HG02885 (cell line): ENCODE results near the gene C6orf52.

Source experiments
- ATAC-seq: cut with Tn5 transposase; IDR thresholded peaks from one replicate; pipeline ENCODE4 v1.9.1; 2021; ENCODE audit warnings: mild to moderate bottlenecking; ENCODE audit not compliant: unreplicated experiment, poor library complexity

Gene C6orf52

DNA sequence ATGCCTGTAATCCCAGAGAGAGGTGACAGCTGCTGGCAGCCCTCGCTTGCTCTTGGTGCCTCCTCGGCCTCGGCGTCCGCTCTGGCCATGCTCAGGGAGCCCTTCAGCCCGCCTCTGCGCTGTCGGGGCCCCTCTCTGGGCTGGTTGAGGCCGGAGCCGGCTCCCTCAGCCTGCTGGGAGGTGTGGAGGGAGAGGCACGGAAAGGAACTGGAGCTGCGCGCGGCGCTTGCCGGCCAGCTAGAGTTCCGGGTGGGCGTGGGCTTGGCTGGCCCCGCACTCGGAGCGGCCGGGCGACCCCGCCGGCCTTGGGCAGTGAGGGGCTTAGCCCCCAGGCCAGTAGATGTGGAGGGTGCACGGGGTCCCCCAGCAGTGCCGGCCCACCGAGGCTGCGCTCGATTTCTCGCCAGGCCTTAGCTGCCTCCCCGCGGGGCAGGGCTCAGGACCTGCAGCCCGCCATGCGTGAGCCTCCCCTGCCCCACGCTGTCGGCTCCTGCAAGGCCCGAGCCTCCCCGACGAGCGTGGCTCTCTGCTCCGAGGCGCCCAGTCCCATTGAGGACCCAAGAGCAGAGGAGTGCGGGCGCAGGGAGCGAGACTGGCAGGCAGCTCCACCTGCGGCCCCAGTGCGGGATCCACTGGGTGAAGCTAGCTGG, 34.6 kb downstream of the C6orf52 start:
- ATAC-seq, result no peak

DNA sequence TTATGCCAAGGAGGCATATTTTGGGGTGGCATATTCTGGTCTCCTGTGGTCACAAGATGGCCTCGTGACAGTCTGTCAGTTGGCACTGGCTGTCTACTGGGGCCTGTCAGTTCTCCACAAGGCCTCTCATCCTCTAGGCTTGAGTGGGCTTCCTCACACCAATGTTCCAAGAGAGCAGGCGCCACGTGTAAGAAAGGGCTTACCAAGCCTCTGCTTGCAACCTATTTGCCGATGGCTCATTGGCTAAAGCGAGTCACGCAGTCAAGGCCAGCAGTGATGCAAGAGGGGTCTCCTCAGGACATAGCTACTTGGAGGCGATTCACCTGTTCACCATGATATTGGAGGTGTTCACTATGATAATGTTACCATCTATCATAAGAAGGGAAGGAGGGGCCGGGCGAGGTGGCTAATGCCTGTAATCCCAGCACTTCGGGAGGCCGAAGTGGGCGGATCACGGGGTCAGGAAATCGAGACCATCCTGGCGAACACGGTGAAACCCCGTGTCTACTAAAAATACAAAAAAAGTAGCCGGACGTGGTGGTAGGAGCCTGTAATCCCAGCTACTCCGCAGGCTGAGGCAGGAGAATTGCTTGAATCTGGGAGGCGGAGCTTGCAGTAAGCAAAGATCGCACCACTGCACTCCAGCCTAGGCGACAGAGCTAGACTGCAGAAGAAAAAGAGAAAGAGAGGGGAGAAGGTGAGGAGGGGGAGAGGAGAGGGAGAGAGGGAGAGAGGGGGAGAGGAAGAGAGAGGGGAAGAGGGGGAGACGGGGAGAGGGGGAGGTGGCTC, 35.3 kb downstream of the C6orf52 start:
- no peak for ATAC-seq

DNA sequence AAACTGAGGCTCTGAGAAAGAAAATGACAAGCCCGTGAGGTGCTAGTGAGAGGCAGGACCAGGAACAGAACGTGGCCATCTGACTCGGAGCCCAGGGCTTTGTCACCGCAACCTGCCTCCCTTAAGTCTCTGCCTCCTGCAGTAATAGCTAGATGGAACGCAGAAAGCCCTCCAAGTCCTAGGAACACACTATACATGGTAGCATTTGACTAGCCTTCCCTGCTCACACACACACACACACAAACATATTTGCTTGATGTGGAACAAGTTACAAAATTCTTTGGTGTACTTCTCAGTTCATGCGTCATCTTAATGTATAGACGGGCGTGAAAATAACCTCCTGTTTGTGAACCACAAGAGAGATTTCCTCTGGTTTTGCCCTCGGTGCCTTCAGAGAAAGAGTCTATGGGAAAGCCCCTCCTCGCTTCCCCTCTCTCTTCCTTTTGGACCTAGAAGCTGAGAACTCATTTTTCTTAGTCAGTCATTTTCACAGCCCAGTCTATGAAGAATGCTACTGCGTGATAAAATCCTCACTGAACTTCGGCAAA, 38.8 kb downstream of the C6orf52 start:
- no peak for ATAC-seq

DNA sequence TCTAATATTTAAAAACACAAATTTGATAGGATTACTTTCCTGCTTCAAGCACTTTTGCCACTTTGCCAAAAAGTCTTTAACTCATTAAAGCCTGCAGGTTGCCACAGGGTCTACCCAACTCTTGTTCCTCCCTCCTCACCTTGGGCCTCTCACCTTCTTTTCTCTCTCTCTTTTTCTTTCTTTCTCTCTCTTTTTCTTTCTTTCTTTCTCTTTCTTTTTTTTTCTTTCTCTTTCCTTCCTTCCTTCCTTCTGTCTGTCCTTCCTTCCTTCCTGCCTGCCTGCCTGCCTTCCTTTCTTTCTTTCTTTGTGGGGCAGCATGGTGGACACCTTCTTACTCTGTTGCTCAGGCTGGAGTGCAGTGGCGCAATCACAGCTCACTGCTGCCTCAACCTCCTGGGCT, 50.2 kb downstream of the C6orf52 start:
- no peak for ATAC-seq

DNA sequence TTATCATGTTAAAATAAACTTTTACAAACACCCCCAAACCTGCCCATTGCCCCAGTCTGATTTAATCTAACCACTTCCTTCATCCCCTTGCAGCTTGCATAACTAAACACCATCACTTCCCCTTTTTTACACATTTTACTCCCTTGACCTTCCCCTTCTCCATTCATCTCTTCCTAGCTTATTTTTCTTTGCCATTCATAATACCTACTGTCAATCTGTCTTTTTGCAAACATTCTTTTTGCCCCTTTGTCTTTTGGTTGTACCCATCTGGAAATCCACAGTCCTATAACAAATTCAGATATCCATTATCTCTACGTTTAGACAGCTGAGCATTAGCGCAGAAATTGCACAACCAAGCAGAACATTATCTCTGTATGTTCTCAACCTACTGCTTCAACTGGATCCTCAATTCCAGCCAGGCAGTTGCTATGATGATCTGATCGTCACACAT, 51.2 kb downstream of the C6orf52 start:
- peak; percentile 90 for ATAC-seq

DNA sequence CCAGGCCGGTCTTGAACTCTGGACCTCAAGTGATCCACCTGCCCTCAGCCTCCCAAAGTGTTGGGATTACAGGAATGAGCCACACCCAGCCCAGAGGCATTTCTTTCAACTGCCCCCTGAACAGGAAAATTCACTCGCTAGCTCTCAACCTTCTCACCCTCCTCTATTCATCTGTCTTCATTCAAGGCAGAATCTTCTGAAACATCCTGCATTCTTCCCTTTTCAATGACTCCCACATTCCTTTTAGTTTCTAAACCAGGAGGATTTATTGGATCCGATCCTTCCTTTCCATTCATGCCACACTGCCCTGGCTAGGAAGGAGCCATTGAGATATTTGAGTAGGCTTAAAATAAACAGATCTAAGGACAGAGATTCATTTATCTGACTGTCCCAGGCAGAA, 52.9 kb downstream of the C6orf52 start:
- no peak for ATAC-seq

DNA sequence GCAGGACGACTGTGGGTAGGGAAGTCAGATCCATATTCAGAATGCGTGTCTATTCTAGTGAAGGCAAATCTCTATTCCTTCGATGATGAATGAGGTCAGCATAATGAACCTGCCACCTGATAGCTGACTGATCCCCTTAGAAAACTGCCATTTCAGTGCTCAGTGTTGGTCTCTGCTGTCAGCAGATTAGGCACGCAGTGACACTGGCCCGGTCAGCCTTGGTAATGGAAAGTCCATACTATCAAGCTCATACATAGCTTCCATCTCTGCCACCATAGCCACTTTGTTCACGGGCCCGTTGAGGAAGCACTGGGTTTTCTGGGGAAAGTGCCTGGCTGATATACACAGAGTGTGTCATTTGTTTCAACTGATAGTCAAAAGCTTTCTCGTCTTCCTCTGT, 54.0 kb downstream of the C6orf52 start:
- no peak for ATAC-seq

DNA sequence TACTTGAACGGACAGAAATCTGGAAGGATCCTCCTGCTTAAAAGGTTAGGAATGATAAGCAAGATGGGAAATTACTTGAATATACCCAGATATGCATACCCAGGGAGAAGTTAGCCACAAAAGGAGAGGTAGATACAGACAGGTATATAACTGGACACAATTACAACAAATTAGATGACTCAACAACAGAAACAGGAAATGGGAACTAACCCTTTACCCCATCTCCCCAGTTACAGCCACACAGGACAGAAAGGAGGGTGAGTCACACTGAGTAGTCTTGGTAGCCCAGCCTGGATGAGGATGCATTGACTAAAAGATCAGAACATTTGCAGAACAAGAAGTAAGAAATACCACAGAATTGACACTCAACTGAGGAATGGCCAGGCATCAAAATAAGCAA, 61.2 kb downstream of the C6orf52 start:
- ATAC-seq, result peak; percentile 97

DNA sequence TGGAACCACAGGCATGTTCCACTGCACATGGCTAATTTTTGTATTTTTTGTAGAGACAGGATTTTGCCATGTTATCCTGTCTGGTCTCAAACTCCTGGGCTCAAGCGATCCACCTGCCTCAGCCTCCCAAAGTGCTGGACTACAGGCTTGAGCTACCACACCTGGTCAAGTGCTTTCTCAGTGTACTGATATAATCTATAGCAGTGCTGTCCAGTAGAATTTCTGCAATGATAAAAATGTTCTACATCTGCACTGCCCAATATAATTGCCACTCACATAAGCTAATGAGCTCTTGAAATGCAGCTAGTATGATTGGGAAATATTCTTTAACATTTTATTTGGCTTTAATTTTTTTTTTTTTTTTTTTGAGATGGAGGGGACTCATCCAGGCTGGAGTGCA, 64.2 kb downstream of the C6orf52 start:
- no peak for ATAC-seq

DNA sequence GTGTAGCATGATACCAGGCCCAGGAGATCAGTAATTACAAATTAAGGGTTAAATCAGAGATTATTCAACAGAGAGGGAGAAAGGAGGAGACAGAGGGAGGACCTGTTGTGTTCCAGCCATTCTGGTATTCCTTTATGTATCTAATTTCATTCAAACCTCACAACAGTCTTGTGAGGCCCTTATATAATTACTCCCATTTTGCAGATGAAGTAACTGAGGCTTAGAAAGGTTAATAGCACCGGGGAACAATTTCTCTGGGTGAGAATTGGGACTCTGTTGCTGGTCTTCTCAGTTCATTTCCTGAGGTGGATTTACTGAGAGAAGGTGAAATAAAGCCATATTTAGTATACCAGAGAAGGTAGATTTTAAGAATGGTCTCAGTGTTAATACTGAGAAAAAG, 66.6 kb downstream of the C6orf52 start:
- ATAC-seq, result no peak

DNA sequence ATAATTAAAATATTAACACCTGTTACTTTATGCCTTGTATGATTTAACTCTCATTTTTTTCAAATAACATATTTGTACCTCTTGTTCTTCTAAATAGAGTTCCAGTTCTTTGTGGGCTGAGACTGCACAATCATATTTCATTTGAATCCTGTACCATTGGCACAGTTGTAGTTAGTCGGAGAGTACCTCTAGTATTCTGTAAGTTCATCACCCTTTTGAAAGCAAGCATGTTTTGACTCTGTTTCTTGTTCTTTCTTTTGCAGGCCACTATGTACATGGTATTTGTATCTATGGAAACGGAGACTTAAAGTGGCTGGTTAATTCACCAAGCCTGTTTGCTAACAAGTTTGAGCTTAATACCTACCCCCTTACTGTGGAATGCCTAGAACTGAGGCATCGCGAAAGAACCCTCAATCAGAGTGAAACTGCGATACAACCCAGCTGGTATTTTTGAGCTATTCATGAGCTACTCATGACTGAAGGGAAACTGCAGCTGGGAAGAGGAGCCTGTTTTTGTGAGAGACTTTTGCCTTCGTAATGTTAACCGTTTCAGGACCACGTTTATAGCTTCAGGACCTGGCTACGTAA, 68.2 kb downstream of the C6orf52 start:
- no peak for ATAC-seq

DNA sequence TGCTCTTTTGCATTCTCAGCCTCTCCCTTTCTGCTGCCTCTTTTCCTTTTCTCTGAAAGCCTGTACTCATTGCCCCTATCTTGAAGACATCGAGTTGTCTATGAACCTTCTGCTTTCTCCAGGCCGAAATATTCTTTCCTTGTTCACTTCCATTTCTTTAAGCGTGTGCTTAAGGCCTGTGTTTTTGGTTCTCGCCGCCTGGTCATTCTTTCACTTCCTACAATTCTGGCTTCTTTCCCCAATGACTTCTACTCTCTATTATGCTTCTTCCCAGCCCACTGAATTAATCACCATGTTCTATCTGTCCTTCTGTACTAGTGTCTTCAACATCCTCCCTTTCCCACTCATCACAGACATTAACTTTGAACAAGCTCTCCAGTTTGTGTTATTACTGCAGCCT, 69.6 kb downstream of the C6orf52 start:
- no peak for ATAC-seq

DNA sequence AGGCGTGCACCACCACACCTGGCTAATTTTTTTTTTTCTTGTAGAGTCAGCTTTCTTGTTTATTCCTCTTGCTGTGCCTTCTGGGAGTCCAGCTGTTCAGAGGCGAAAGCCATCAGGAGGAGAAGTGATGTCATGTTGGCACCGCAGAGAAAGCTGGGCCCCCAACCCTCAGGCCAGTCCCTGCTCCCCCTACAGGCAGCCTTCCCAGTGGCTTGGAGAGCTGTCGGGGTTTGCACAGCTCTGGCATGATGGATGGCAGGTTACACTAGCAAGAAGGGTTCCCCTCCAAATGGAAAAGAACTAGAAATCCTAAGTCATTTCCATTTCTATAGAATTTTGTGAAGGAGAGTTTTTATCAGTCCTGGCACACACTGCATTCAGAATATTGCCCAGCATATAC, 72.6 kb downstream of the C6orf52 start:
- no peak for ATAC-seq
